Measurements from ENCODE around the gene CPNE6.

GRCh38 chr14:24113379-24113800 lies 42.0 kb downstream of the CPNE6 start:
- TF ChIP-seq CTCF (IDR thresholded peaks at IDR 0.05) (no peak), POLR2A (IDR thresholded peaks at IDR 0.05) (no peak)

Measured in uterus (tissue), 2 donors.